Measurements from ENCODE around the gene CD6. TPM values are rescaled to one million over a fixed set of nuclear protein-coding genes. Genes with fewer than 3 reads are reported as not detected.

Gene CD6
- total RNA-seq, 1 experiment from 2014 or later, result not detected

DNA sequence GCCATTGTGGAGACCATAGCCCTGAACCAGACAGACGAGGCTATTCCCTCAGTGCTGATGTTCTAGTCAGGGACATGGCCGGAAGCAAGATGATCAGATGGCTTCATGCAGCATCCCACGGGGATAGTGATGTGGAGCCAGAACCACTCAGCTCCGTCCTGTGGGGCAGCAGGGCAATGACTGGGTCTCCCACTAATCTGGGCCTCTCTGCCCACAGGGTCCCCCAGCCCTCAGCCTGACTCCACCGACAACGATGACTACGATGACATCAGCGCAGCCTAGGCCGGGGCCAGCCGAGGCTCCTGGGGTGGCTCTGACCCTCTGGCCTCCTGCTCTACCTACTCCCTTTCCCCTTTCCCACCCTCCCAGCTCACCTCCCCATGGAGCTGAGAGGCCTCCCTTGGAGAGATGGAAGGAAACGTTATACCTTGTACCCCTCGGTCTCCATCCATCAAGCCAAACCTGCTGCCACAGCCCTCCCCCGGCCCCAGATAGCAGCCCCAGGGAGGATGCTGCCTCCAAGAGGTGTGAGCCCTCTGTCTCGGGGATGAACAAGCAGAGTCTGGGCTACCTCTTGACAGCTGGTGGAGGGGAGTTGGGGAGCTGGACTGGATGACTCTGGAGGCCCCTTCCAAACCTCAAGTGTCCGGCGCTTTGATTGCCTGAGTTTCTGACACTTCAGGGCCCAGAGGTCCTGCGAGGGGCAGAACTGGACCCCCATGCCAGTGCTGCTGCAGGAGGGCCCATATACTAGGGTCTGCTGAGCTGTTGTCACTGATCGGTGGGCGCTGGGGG is 47.8 kb downstream of the CD6 start:
- no peak overlapping the region for H3K27ac ChIP-seq (ENCODE audit: insufficient read length, low read depth, low read length)
- no peak overlapping the region for H3K18ac ChIP-seq (ENCODE audit: insufficient read length, low read depth, low read length)
- no peak overlapping the region for H3K27ac Mint-ChIP-seq
- H4K8ac ChIP-seq (replicated peaks; ENCODE audit: insufficient read length, low read depth, low read length), result no peak overlapping the region
- no peaks in the 10 kb centered on the region for H3K27me3 ChIP-seq (ENCODE audit: insufficient read depth, low read length)
- no peaks in the 10 kb centered on the region for H3K79me1 ChIP-seq (ENCODE audit: insufficient read depth, low read depth, low read length, poor library complexity, severe bottlenecking)
- no peak overlapping the region for H3K9ac ChIP-seq (ENCODE audit: extremely low read depth, insufficient read length, low read length)
- no peak overlapping the region for H4K5ac ChIP-seq (ENCODE audit: insufficient read length, low read depth, low read length)
- H3T11ph ChIP-seq (ENCODE audit: low read length), result no peak overlapping the region
- no peak overlapping the region for H3K56ac ChIP-seq (ENCODE audit: insufficient read length, low read depth, low read length)
- TF ChIP-seq CTCF (conservative IDR thresholded peaks at IDR 0.05), result no peak
- no peak overlapping the region for H3K23ac ChIP-seq (ENCODE audit: insufficient read length, low read depth, low read length)
- no peaks in the 10 kb centered on the region; the same call in 1 of the 2 replicates for H3K4me1 ChIP-seq (ENCODE audit: insufficient read depth, low read length)
- no peaks in the 10 kb centered on the region; a peak in 1 of 5 replicates for H3K9me3 Mint-ChIP-seq
- no peaks in the 10 kb centered on the region for H3K36me3 Mint-ChIP-seq (ENCODE audit: insufficient read depth in 1 of 3, low read depth in 3 of 3)
- peaks cover 94% of the 10 kb centered on the region for H3K27me3 Mint-ChIP-seq (ENCODE audit: low read depth)
- H4K91ac ChIP-seq (ENCODE audit: insufficient read length, low read depth, low read length), result no peak overlapping the region
- no peak overlapping the region for H3K4me2 ChIP-seq (ENCODE audit: insufficient read depth, insufficient read length, low read length)
- no peak overlapping the region for H3K4ac ChIP-seq (ENCODE audit: low read depth, low read length)
- WGBS (ENCODE audit: extremely low coverage, insufficient read length, low lambda C conversion rate), result no CpG with 5 or more reads among the region's 19 CpGs
- no peak overlapping the region for H3K4me3 Mint-ChIP-seq
- no peak for DNase-seq
- H3K4me1 Mint-ChIP-seq, result peaks cover 14 to 21% of the 10 kb centered on the region in 2 experiments
- no peak overlapping the region; the same call in 1 of the 2 replicates for H3K14ac ChIP-seq (ENCODE audit: insufficient read depth, low read length)
- no peaks in the 10 kb centered on the region for H3K79me2 ChIP-seq (ENCODE audit: insufficient read depth, low read length)
- no peak overlapping the region for H2BK12ac ChIP-seq (ENCODE audit: insufficient read length, low read depth, low read length)
- no peak overlapping the region for H2BK15ac ChIP-seq (ENCODE audit: low read depth, low read length)
- H4K20me1 ChIP-seq (ENCODE audit: control insufficient read depth, insufficient read depth, insufficient read length), result no peaks in the 10 kb centered on the region
- H2BK20ac ChIP-seq (ENCODE audit: low read depth, low read length, poor library complexity, severe bottlenecking), result no peak overlapping the region
- no peak overlapping the region for H2AFZ ChIP-seq (ENCODE audit: low read length)
- H2BK5ac ChIP-seq (ENCODE audit: insufficient read length, low read length), result no peak overlapping the region
- H2BK120ac ChIP-seq (ENCODE audit: low read depth, low read length, poor library complexity, severe bottlenecking), result no peak overlapping the region
- peaks cover 3% of the 10 kb centered on the region for H3K23me2 ChIP-seq (ENCODE audit: insufficient read length, low read depth, low read length, poor library complexity, severe bottlenecking)
- no peak overlapping the region for H2AK5ac ChIP-seq (ENCODE audit: insufficient read length, low read length)
- H3K9me3 ChIP-seq (ENCODE audit: control insufficient read depth, low read depth, low read length), result no peaks in the 10 kb centered on the region

Measured in H9 (cell line).